ENCODE measurements around the gene RNF123.

GRCh38 chr3:49650637-49651036 lies 38.7 kb upstream of the RNF123 start:
- no peak for TF ChIP-seq POLR2A (IDR thresholded peaks at IDR 0.05)
- TF ChIP-seq CTCF (IDR thresholded peaks at IDR 0.05) = no peak
